Suprapubic skin (tissue), 4 donors: ENCODE measurements around the gene PRKCG. TPM values are rescaled to one million over a fixed set of nuclear protein-coding genes. Genes with fewer than 3 reads are reported as not detected.
"Not testable (repeated sequence)": the region's sequence is repeated elsewhere in the genome, so short reads cannot be mapped to it uniquely, and the experiment has no call there.

Source experiments
- DNase-seq, 2 donors: peaks; one replicate each; pipeline ENCODE4 v3.0.0-alpha.2; 2019; ENCODE audit warnings: low spot score in 2 of 2
- H3K27ac ChIP-seq: fragments of 200-600 bp; sonication (generic); one replicate; pipeline ENCODE4 v1.5.1; 2019
- H3K27me3 ChIP-seq: fragments of 200-600 bp; sonication (generic); one replicate; pipeline ENCODE4 v1.5.1; 2019
- H3K36me3 ChIP-seq: fragments of 200-600 bp; sonication (generic); one replicate; pipeline ENCODE4 v1.5.1; 2019
- H3K4me1 ChIP-seq: fragments of 200-600 bp; sonication (generic); one replicate; pipeline ENCODE4 v1.5.1; 2019
- H3K4me3 ChIP-seq: fragments of 200-600 bp; sonication (generic); one replicate; pipeline ENCODE4 v1.5.1; 2019; ENCODE audit warnings: mild to moderate bottlenecking
- H3K9me3 ChIP-seq: fragments of 200-600 bp; sonication (generic); one replicate; pipeline ENCODE4 v1.5.1; 2019
- EP300 ChIP-seq: sonication (generic); formaldehyde crosslinking; IDR thresholded peaks from one replicate; pipeline ENCODE4 v1.6.1; 2017; ENCODE audit warnings: antibody characterized with exemption
- POLR2A ChIP-seq, 2 donors: fragments of 450-650 bp; IDR thresholded peaks; one replicate each; pipeline ENCODE4 v1.6.1; 2017; ENCODE audit warnings: antibody characterized with exemption in 2 of 2, mild to moderate bottlenecking in 2 of 2, moderate library complexity in 2 of 2
- POLR2AphosphoS5 ChIP-seq, 3 donors: sonication (generic); formaldehyde crosslinking; IDR thresholded peaks; one replicate each; pipeline ENCODE4 v1.6.1; 2017; ENCODE audit warnings: antibody characterized with exemption in 3 of 3
- WGBS: methylation state at CpG from one replicate; pipeline ENCODE4 v1.1.5; 2018; 5-methylcytosine and 5-hydroxymethylcytosine counted together
- total RNA-seq, 4 donors: library from RNA; depleted of rRNA; stranded (reverse); fragments of >200 nt; gene quantifications; one replicate each; pipeline ENCODE4 v1.1.0, GENCODE V29; 2016
- TF ChIP-seq, protein P1 (sequence below), 2 donors: fragments of 200-600 bp in 1 of 2; fragments of 450-650 bp in 1 of 2; sonication (generic) in 1 of 2; IDR thresholded peaks; one replicate each; pipeline ENCODE4 v1.5.1; 2016 to 2019; ENCODE audit warnings: antibody characterized with exemption in 2 of 2, mild to moderate bottlenecking in 1 of 2, moderate library complexity in 1 of 2

Gene PRKCG
- not detected for total RNA-seq

DNA sequence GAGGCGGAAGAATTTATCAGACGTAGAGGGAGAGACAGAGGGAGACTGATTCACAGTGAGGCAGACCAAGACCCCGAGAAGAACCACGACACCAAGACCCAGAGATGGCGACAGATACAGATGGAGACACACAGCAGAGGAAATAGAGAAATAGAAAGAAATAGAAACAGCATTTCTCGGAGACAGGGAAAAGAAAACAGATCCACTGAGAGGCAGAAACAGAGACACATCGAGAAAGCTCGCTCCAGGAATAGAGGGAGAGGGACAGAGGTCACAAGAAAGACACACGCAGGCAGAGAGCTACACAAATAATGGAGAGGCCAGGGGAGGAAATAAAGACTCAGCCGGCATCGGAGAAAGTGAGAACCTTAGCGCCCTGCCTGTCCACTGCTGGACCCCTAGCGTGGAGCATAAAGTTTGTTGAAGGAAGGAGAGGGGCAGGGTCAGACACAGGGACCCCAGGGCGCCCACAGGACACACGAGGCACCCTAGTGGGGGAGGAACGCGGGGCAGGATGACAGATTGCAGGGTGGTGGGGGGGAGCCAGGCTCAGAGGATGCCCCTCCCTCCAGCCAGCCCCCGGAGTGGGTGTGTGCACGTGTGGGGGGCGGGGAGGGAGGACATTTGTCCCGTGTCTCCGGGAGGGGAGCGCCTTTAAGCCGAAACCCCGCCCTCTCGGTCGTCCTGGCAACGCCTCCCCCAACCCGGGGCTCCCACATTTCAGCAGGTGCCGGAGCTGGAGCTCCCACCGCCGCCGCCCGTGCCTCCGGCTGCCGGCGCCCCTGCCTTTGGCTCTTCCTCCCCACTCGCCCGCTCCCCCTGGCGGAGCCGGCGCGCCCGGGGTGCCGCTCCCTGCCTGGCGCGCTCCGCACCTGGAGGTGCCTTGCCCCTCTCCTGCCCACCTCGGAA is at the start of gene PRKCG:
Gene PRKCG, plus strand, starts transcription at position 716 of the 909 bp plus-strand sequence. CDS start 298 bp downstream, outside the sequence.
- peak in 1 of 2 donors; percentile 74 for DNase-seq
- Histone ChIP-seq H3K9me3 (no peaks in the 10 kb centered on the region), H3K4me3 (peak within 1 kb of the TSS; percentile 40), H3K27ac (no peak within 1 kb of the TSS), H3K36me3 (no peaks in the 10 kb centered on the region), H3K4me1 (peaks cover 31% of the 10 kb centered on the region), H3K27me3 (peaks cover 61% of the 10 kb centered on the region)
- TF ChIP-seq, protein P1, sequence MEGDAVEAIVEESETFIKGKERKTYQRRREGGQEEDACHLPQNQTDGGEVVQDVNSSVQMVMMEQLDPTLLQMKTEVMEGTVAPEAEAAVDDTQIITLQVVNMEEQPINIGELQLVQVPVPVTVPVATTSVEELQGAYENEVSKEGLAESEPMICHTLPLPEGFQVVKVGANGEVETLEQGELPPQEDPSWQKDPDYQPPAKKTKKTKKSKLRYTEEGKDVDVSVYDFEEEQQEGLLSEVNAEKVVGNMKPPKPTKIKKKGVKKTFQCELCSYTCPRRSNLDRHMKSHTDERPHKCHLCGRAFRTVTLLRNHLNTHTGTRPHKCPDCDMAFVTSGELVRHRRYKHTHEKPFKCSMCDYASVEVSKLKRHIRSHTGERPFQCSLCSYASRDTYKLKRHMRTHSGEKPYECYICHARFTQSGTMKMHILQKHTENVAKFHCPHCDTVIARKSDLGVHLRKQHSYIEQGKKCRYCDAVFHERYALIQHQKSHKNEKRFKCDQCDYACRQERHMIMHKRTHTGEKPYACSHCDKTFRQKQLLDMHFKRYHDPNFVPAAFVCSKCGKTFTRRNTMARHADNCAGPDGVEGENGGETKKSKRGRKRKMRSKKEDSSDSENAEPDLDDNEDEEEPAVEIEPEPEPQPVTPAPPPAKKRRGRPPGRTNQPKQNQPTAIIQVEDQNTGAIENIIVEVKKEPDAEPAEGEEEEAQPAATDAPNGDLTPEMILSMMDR (IDR thresholded peaks at IDR 0.05): peak in 1 of 2 donors; percentile 48
- TF ChIP-seq POLR2A (IDR thresholded peaks at IDR 0.05) (no peak), POLR2AphosphoS5 (IDR thresholded peaks at IDR 0.05) (no peak)
- WGBS: 3% methylated on average over 35 of the region's 49 CpGs

DNA sequence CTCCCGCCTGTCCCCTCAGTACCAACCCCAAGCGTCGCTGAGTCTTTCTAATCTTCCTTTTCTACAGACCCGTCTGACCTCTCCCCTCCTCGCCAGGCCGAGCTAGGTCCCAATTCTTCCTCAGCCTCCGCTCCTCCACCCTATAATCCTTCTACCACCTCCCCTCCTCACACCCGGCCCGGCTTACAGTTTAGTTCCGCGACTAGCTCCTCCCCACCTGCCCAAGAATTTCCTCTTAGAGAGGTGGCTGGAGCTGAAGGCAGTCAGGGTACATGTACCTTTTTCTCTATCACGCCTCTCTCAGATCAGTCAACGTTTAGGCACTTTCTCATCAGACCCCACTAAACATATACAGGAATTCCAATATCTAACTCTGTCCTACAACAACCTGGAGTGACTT is 49.1 kb upstream of the PRKCG start:
- H3K9me3 ChIP-seq: not testable (repeated sequence)

DNA sequence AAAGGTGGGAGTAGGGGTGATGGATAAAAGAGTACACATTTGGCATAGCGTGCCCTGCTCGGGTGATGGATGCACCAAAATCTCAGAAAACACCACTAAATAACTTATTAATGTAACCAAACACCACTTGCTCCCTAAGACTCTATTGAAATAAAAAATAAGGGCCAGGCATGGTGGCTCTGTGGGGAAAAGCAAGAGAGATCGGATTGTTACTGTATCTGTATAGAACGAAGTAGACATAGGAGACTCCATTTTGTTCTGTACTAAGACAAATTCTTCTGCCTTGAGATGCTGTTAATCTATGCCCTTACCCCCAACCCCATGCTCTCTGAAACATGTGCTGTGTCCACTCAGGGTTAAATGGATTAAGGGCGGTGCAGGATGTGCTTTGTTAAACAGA is 43.6 kb upstream of the PRKCG start:
- not testable (repeated sequence) for H3K27me3 ChIP-seq, H3K9me3 ChIP-seq
- 76% methylated on average over 5 of the region's 5 CpGs for WGBS

More for the DNA sequence above, 49.1 kb upstream of the PRKCG start:
- H3K4me1 ChIP-seq, DNase-seq, H3K4me3 ChIP-seq, H3K36me3 ChIP-seq, H3K27ac ChIP-seq: not testable (repeated sequence)
- peaks cover 14% of the 10 kb centered on the region for H3K27me3 ChIP-seq
- WGBS: 21% methylated on average over 12 of the region's 13 CpGs

DNA sequence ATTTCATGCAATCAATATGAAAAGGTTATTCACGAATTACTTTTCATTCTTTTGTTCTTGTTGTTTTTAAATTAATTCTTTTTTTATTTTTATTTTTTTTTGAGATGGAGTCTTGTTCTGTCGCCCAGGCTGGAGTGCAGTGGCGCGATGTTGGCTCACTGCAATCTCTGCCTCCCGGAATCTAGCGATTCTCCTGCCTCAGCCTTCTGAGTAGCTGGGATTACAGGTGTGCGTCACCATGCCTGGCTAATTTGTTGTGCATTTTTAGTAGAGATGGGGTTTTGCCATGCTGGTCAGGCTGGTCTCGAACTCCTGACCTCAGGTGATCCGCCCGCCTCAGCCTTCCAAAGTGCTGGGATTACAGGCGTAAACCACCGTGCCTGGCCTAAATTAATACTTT is 41.8 kb upstream of the PRKCG start:
- not testable (repeated sequence) for H3K27ac ChIP-seq, H3K36me3 ChIP-seq, DNase-seq, H3K4me3 ChIP-seq, H3K9me3 ChIP-seq, H3K27me3 ChIP-seq
- peaks cover 11% of the 10 kb centered on the region for H3K4me1 ChIP-seq
- 95% methylated on average over 12 of the region's 12 CpGs for WGBS

More for the DNA sequence above, 43.6 kb upstream of the PRKCG start:
- H3K4me1 ChIP-seq: peaks cover 11% of the 10 kb centered on the region
- DNase-seq, H3K4me3 ChIP-seq, H3K27ac ChIP-seq, H3K36me3 ChIP-seq: not testable (repeated sequence)

DNA sequence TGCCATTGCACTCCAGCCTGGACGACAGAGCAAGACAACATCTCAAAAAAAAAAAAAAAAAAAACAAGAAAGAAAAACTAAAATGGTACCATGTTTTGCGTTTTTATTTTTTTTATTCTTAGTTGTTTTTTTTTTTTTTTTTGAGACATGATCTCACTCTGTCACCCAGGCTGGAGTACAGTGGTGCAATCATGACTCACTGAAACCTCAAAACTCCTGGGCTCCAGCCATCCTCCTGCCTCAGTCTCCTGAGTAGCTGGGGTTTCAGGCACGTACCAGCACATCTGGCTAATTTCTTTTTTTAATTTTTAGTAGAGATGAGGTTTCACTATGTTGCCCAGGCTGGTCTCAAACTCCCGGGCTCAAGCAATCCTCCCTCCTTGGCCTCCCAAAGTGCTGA is 41.1 kb upstream of the PRKCG start:
- 65% methylated on average over 4 of the region's 4 CpGs for WGBS
- not testable (repeated sequence) for H3K27ac ChIP-seq, DNase-seq, H3K4me3 ChIP-seq, H3K27me3 ChIP-seq, H3K9me3 ChIP-seq, H3K36me3 ChIP-seq
- H3K4me1 ChIP-seq: peaks cover 11% of the 10 kb centered on the region

DNA sequence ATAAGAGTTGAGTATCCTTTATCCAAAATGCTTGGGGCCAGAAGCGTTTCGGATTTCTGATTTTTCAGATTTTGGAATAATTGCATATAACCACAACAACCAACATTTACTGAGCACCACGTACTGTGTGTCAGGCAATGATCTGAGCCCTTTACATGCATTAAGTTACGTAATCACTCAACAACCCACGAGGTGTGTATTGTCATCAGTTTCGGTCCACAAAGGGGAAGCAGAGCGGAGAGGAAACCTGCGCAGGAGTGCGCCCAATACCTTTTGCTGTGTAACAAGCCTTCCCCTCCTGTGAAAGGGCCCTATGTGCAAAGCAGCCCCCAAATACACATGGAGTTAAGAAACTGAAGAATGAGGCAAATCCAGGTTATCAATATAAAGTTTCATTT is 37.1 kb upstream of the PRKCG start:
- TF ChIP-seq POLR2A (IDR thresholded peaks at IDR 0.05) (no peak), EP300 (no peak), POLR2AphosphoS5 (IDR thresholded peaks at IDR 0.05) (no peak)
- TF ChIP-seq, protein P1 (IDR thresholded peaks at IDR 0.05): no peak
- WGBS: 87% methylated on average over 9 of the region's 9 CpGs
- DNase-seq: no peak
- Histone ChIP-seq H3K36me3 (no peaks in the 10 kb centered on the region), H3K27me3 (no peaks in the 10 kb centered on the region), H3K4me1 (peaks cover 15% of the 10 kb centered on the region), H3K9me3 (no peaks in the 10 kb centered on the region), H3K27ac (no peak overlapping the region), H3K4me3 (no peak overlapping the region)

DNA sequence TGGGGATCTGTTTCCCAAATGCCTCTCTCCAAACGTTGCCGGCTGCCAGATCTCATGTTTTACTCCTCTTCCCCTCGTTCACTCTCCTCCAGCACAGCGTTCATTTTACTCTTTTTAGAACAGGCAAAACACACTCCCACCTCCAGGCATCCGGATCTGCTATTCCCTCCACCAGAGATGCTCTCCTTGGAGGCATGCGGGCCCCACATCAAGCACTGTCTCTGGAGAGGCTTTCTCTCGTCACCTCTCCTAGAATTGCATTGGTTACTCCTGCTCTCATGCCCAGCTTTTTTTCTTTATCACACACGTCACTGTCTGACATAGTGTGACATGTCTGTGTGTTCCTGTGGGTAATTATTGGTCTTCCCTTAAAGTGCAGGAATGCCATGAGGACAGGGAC is 34.4 kb upstream of the PRKCG start:
- Histone ChIP-seq H3K36me3 (no peaks in the 10 kb centered on the region), H3K27ac (no peak overlapping the region), H3K9me3 (no peaks in the 10 kb centered on the region), H3K4me1 (peaks cover 16% of the 10 kb centered on the region), H3K27me3 (no peaks in the 10 kb centered on the region), H3K4me3 (no peak overlapping the region)
- DNase-seq: no peak
- TF ChIP-seq, protein P1 (IDR thresholded peaks at IDR 0.05): no peak
- no peak for TF ChIP-seq POLR2A (IDR thresholded peaks at IDR 0.05)
- TF ChIP-seq EP300: no peak
- TF ChIP-seq POLR2AphosphoS5 (IDR thresholded peaks at IDR 0.05): no peak
- WGBS: 56% methylated on average over 8 of the region's 8 CpGs
